ENCODE measurements around the gene WDR18.

GRCh38 chr19:934865-935479 lies 49.2 kb upstream of the WDR18 start:
- no peak for TF ChIP-seq POLR2A (IDR thresholded peaks at IDR 0.05)
- no peak for TF ChIP-seq CTCF (IDR thresholded peaks at IDR 0.05)
